GM23248 (cell line): ENCODE measurements around the gene MMP1.

Experiments used
- EZH2 ChIP-seq: fragments of 200-600 bp; sonication (generic); IDR thresholded peaks from 2 replicates; pipeline ENCODE4 v1.6.1; 2018; ENCODE audit warnings: antibody characterized with exemption, mild to moderate bottlenecking; ENCODE audit not compliant: insufficient read depth, poor library complexity, severe bottlenecking
- EZH2phosphoT487 ChIP-seq: fragments of 200-600 bp; sonication (generic); IDR thresholded peaks from 2 replicates; pipeline ENCODE4 v1.6.1; 2018; ENCODE audit warnings: antibody characterized with exemption, moderate library complexity, mild to moderate bottlenecking, low read depth; ENCODE audit not compliant: insufficient read depth

DNA sequence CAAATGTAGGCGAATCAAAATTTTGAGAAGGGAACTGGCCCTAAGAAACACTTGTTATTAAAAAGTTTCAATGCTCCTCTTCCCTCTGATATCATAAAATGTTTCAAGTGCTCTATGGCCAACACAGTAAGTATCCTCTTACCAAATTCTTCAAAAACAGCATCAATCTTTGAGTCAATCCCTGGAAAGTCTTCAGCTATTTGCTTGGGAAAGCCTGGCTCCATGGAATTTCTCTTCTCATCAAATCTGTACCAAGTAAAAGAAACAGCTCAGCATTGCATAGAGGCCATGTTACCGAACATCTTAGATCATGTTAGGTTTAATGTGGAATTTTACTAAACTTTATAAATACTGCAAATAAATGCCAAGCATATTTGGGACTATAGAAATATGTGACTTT is 39.2 kb upstream of the MMP1 start:
- no peak for TF ChIP-seq EZH2
- TF ChIP-seq EZH2phosphoT487, result no peak
